Esophagus squamous epithelium (tissue), 4 donors: ENCODE results near the gene PTPRJ.

Source experiments
- POLR2A ChIP-seq, 4 donors: fragments of 450-650 bp; IDR thresholded peaks; one replicate each; pipeline ENCODE4 v1.6.1; 2017; ENCODE audit warnings: antibody characterized with exemption in 4 of 4, mild to moderate bottlenecking in 4 of 4, moderate library complexity in 3 of 4
- TF ChIP-seq, protein P1 (sequence below), 6 experiments: fragments of 450-650 bp in 4 of 6; fragments of 200-600 bp in 2 of 6; sonication (generic) in 2 of 6; IDR thresholded peaks; one replicate each; pipeline ENCODE4 v1.5.1; 2016 to 2019; ENCODE audit warnings: antibody characterized with exemption in 6 of 6, mild to moderate bottlenecking in 4 of 6, moderate library complexity in 4 of 6

DNA sequence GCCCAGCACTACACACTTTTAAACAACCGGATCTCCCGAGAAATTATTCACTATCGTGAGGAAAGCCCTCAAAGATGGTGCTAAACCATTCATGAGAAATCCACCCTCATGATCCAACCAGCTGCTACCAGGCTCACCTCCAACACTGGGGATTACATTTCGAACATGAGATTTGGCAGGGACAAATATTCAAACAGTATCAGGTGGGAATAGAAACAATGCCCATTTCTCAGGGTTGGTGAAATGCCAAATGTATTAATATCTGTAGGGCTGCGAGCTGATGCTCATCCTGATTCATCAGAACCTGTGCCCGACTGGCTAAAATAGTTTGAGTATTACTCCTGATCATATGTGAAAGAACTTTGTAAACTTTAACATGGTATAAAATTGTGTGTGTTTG, 15.8 kb upstream of the PTPRJ start:
- TF ChIP-seq, protein P1, sequence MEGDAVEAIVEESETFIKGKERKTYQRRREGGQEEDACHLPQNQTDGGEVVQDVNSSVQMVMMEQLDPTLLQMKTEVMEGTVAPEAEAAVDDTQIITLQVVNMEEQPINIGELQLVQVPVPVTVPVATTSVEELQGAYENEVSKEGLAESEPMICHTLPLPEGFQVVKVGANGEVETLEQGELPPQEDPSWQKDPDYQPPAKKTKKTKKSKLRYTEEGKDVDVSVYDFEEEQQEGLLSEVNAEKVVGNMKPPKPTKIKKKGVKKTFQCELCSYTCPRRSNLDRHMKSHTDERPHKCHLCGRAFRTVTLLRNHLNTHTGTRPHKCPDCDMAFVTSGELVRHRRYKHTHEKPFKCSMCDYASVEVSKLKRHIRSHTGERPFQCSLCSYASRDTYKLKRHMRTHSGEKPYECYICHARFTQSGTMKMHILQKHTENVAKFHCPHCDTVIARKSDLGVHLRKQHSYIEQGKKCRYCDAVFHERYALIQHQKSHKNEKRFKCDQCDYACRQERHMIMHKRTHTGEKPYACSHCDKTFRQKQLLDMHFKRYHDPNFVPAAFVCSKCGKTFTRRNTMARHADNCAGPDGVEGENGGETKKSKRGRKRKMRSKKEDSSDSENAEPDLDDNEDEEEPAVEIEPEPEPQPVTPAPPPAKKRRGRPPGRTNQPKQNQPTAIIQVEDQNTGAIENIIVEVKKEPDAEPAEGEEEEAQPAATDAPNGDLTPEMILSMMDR (IDR thresholded peaks at IDR 0.05): no peak
- TF ChIP-seq POLR2A (IDR thresholded peaks at IDR 0.05): no peak
